H9 (cell line): ENCODE results near the gene EXOC6. TPM values are rescaled to one million over a fixed set of nuclear protein-coding genes. Genes with fewer than 3 reads are reported as not detected.

Source experiments
- DNase-seq: peaks from one replicate; pipeline ENCODE4 v3.0.0-alpha.2; 2017
- H2AFZ ChIP-seq: one replicate; pipeline ENCODE4 v1.6.1; 2013; ENCODE audit warnings: mild to moderate bottlenecking, low read length, control low read depth, moderate library complexity
- H2AK5ac ChIP-seq: 2 replicates; pipeline ENCODE4 v1.6.1; 2013; ENCODE audit warnings: low read length, control low read depth, mixed read lengths; ENCODE audit not compliant: insufficient read length
- H2BK120ac ChIP-seq: one replicate; pipeline ENCODE4 v1.6.1; 2013; ENCODE audit warnings: low read depth, mild to moderate bottlenecking, low read length, control low read depth, inconsistent platforms; ENCODE audit not compliant: poor library complexity, severe bottlenecking
- H2BK12ac ChIP-seq: 2 replicates; pipeline ENCODE4 v1.6.1; 2013; ENCODE audit warnings: low read length, control low read depth, mixed read lengths, low read depth; ENCODE audit not compliant: insufficient read length
- H2BK15ac ChIP-seq: 2 replicates; pipeline ENCODE4 v1.6.1; 2013; ENCODE audit warnings: low read depth, low read length, control low read depth
- H2BK20ac ChIP-seq: one replicate; pipeline ENCODE4 v1.6.1; 2013; ENCODE audit warnings: low read depth, mild to moderate bottlenecking, low read length, control low read depth, inconsistent platforms; ENCODE audit not compliant: poor library complexity, severe bottlenecking
- H2BK5ac ChIP-seq: 2 replicates; pipeline ENCODE4 v1.6.1; 2013; ENCODE audit warnings: low read length, control low read depth, mixed read lengths; ENCODE audit not compliant: insufficient read length
- H3K14ac ChIP-seq: 2 replicates; pipeline ENCODE4 v1.6.1; 2013; ENCODE audit warnings: low read length, control low read depth; ENCODE audit not compliant: insufficient read depth
- H3K18ac ChIP-seq: 2 replicates; pipeline ENCODE4 v1.6.1; 2013; ENCODE audit warnings: low read depth, mild to moderate bottlenecking, mixed read lengths, low read length, control low read depth; ENCODE audit not compliant: insufficient read length
- H3K23ac ChIP-seq: 2 replicates; pipeline ENCODE4 v1.6.1; 2013; ENCODE audit warnings: low read length, control low read depth, mixed read lengths, low read depth; ENCODE audit not compliant: insufficient read length
- H3K23me2 ChIP-seq: 2 replicates; pipeline ENCODE4 v1.6.1; 2013; ENCODE audit warnings: low read depth, mild to moderate bottlenecking, mixed read lengths, low read length, control low read depth; ENCODE audit not compliant: insufficient read length, poor library complexity, severe bottlenecking
- H3K27ac ChIP-seq: 2 replicates; pipeline ENCODE4 v1.5.1; 2013; ENCODE audit warnings: low read length, control low read depth, mixed read lengths, low read depth; ENCODE audit not compliant: insufficient read length
- H3K27me3 ChIP-seq: 2 replicates; pipeline ENCODE4 v1.6.1; 2013; ENCODE audit warnings: low read length, control low read depth, inconsistent platforms; ENCODE audit not compliant: insufficient read depth
- H3K4ac ChIP-seq: 2 replicates; pipeline ENCODE4 v1.6.1; 2013; ENCODE audit warnings: low read depth, mild to moderate bottlenecking, control low read depth, inconsistent platforms, low read length, moderate library complexity
- H3K4me1 ChIP-seq: 2 replicates; pipeline ENCODE4 v1.6.1; 2013; ENCODE audit warnings: low read length, control low read depth, inconsistent platforms; ENCODE audit not compliant: insufficient read depth
- H3K4me2 ChIP-seq: 2 replicates; pipeline ENCODE4 v1.6.1; 2013; ENCODE audit warnings: low read length, control low read depth, mixed read lengths; ENCODE audit not compliant: insufficient read length, insufficient read depth
- H3K56ac ChIP-seq: 2 replicates; pipeline ENCODE4 v1.6.1; 2013; ENCODE audit warnings: low read depth, mild to moderate bottlenecking, mixed read lengths, low read length, control low read depth; ENCODE audit not compliant: insufficient read length
- H3K79me1 ChIP-seq: 2 replicates; pipeline ENCODE4 v1.6.1; 2013; ENCODE audit warnings: low read depth, mild to moderate bottlenecking, moderate library complexity, low read length, control low read depth, inconsistent platforms; ENCODE audit not compliant: insufficient read depth, poor library complexity, severe bottlenecking
- H3K79me2 ChIP-seq: 2 replicates; pipeline ENCODE4 v1.6.1; 2013; ENCODE audit warnings: low read length, control low read depth, inconsistent platforms; ENCODE audit not compliant: insufficient read depth
- H3K9ac ChIP-seq: 2 replicates; pipeline ENCODE4 v1.6.1; 2013; ENCODE audit warnings: low read length, control low read depth, mixed read lengths; ENCODE audit not compliant: insufficient read length; ENCODE audit errors: extremely low read depth
- H3K9me3 ChIP-seq: one replicate; pipeline ENCODE4 v1.6.1; 2013; ENCODE audit warnings: low read depth, low read length, inconsistent platforms; ENCODE audit not compliant: control insufficient read depth
- H3T11ph ChIP-seq: one replicate; pipeline ENCODE4 v1.6.1; 2013; ENCODE audit warnings: mild to moderate bottlenecking, low read length, control low read depth, inconsistent platforms
- H4K20me1 ChIP-seq: one replicate; pipeline ENCODE4 v1.6.1; 2013; ENCODE audit not compliant: control insufficient read depth, insufficient read length, insufficient read depth
- H4K5ac ChIP-seq: 2 replicates; pipeline ENCODE4 v1.6.1; 2013; ENCODE audit warnings: low read depth, mild to moderate bottlenecking, mixed read lengths, low read length, control low read depth; ENCODE audit not compliant: insufficient read length
- H4K8ac ChIP-seq: replicated peaks from 2 replicates; pipeline ENCODE4 v1.6.1; 2013; ENCODE audit warnings: low read length, control low read depth, mixed read lengths, low read depth; ENCODE audit not compliant: insufficient read length
- H4K91ac ChIP-seq: 2 replicates; pipeline ENCODE4 v1.6.1; 2013; ENCODE audit warnings: low read depth, mild to moderate bottlenecking, moderate library complexity, mixed read lengths, low read length, control low read depth; ENCODE audit not compliant: insufficient read length
- H3K27ac Mint-ChIP-seq, 3 experiments: 2 replicates in 2 of 3; 3 replicates in 1 of 3; pipeline ENCODE4 v1.8.0; 2020 to 2021; ENCODE audit warnings: mixed read lengths in 3 of 3, mild to moderate bottlenecking in 1 of 3, moderate library complexity in 1 of 3
- H3K27me3 Mint-ChIP-seq: 2 replicates; pipeline ENCODE4 v1.8.0; 2021; ENCODE audit warnings: low read depth, mild to moderate bottlenecking, moderate library complexity, mixed read lengths
- H3K36me3 Mint-ChIP-seq, 3 experiments: 2 replicates in 2 of 3; 3 replicates in 1 of 3; pipeline ENCODE4 v1.8.0; 2020 to 2021; ENCODE audit warnings: low read depth in 3 of 3, mixed read lengths in 3 of 3; ENCODE audit not compliant: insufficient read depth in 1 of 3
- H3K4me1 Mint-ChIP-seq, 2 experiments: 2 replicates each; pipeline ENCODE4 v1.8.0; 2020; ENCODE audit warnings: mixed read lengths in 2 of 2
- H3K4me3 Mint-ChIP-seq, 2 experiments: 2 replicates in 1 of 2; 3 replicates in 1 of 2; pipeline ENCODE4 v1.8.0; 2020 to 2021; ENCODE audit warnings: mild to moderate bottlenecking in 2 of 2, mixed read lengths in 2 of 2, moderate library complexity in 1 of 2
- H3K9me3 Mint-ChIP-seq, 2 experiments: 2 replicates in 1 of 2; 3 replicates in 1 of 2; pipeline ENCODE4 v1.8.0; 2020; ENCODE audit warnings: mild to moderate bottlenecking in 2 of 2, mixed read lengths in 2 of 2, moderate library complexity in 1 of 2
- CTCF ChIP-seq: fragments of 200-600 bp; sonication (generic); conservative IDR thresholded peaks from 3 replicates; pipeline ENCODE4 v1.8.0; 2021; ENCODE audit warnings: antibody characterized with exemption, mild to moderate bottlenecking
- WGBS: extraction: QIAGEN DNeasy Blood & Tissue Kit; methylation state at CpG from one replicate; pipeline ENCODE4 v1.1.7; 2013; ENCODE audit warnings: missing lambda C conversion rate, low lambda C conversion rate, mixed read lengths; ENCODE audit not compliant: insufficient read length; ENCODE audit errors: extremely low coverage; 5-methylcytosine and 5-hydroxymethylcytosine counted together
- total RNA-seq: library from RNA; stranded (reverse); gene quantifications from 2 replicates; pipeline ENCODE4 v1.2.1, GENCODE V29; 2021

The EXOC6 gene
- total RNA-seq, 1 experiment from 2014 or later: 9.0 TPM

GRCh38 chr10:92929896-92930295 is 81.6 kb downstream of the EXOC6 start:
- Histone ChIP-seq H3K4ac (no peak overlapping the region), H3K4me2 (no peak overlapping the region), H2AFZ (no peak overlapping the region), H4K5ac (no peak overlapping the region), H4K20me1 (no peaks in the 10 kb centered on the region), H3K27ac (no peak overlapping the region), H3T11ph (no peak overlapping the region), H3K18ac (no peak overlapping the region), H2BK5ac (no peak overlapping the region), H3K9ac (no peak overlapping the region), H2BK12ac (no peak overlapping the region), H3K9me3 (no peaks in the 10 kb centered on the region), H3K79me2 (no peaks in the 10 kb centered on the region), H3K4me1 (no peaks in the 10 kb centered on the region), H3K56ac (no peak overlapping the region), H3K14ac (no peak overlapping the region), H4K8ac (no peak overlapping the region), H3K79me1 (no peaks in the 10 kb centered on the region), H2BK15ac (no peak overlapping the region), H2AK5ac (no peak overlapping the region), H3K23ac (no peak overlapping the region), H2BK120ac (no peak overlapping the region), H3K23me2 (no peaks in the 10 kb centered on the region), H4K91ac (no peak overlapping the region), H2BK20ac (no peak overlapping the region), H3K27me3 (no peaks in the 10 kb centered on the region)
- TF ChIP-seq CTCF: no peak
- Mint-ChIP-seq H3K27me3 (no peaks in the 10 kb centered on the region), H3K27ac (no peak overlapping the region), H3K4me1 (no peaks in the 10 kb centered on the region), H3K4me3 (no peak overlapping the region), H3K9me3 (peaks cover 3 to 4% of the 10 kb centered on the region in 2 experiments; a peak in 2 of 5 replicates), H3K36me3 (peaks cover 6 to 12% (median 6%) of the 10 kb centered on the region in 3 experiments; a peak in 5 of 7 replicates)
- no CpG with 5 or more reads among the region's 5 CpGs for WGBS
- DNase-seq: no peak
